HG03439 (cell line): ENCODE measurements around the gene POSTN.

Experiments
- ATAC-seq: cut with Tn5 transposase; IDR thresholded peaks from one replicate; pipeline ENCODE4 v1.9.1; 2021; ENCODE audit warnings: mild to moderate bottlenecking, moderate library complexity; ENCODE audit not compliant: unreplicated experiment

The POSTN gene

DNA sequence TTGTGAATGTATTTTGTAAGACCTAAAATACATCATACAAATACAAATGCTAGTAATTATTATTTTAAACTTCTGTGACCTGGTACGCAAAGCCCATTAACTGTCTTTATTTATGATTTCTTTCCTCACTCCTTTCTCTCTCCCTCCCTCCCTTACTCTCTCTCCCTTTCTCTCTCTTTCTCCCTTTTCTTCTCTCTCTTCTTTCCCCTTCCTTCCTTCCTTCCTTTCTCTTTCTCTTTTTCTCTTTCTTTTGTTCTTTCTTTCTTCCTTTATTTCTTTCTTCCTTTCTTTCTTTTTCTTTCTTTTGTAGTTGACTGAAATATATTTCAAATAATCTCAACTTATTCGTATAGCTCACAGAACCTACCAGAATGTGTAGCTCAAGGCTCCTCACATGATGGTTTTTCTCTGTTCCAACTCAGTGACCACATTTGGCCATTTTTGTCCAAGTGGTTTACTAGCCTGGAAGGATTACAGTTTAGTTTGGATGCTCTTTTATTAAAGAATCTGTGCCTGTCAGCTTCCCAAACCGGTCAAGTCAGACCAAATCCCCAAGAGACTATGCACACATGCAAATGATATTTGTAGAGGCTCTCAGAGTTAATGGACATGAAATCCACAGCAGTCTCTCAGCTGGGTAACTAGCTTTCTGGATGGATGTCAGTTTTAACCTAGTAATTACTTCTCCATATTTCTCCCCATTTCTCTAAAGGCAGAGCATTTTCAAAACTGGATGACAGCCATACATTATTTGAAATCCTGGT, 71.7 kb downstream of the POSTN start:
- no peak for ATAC-seq

DNA sequence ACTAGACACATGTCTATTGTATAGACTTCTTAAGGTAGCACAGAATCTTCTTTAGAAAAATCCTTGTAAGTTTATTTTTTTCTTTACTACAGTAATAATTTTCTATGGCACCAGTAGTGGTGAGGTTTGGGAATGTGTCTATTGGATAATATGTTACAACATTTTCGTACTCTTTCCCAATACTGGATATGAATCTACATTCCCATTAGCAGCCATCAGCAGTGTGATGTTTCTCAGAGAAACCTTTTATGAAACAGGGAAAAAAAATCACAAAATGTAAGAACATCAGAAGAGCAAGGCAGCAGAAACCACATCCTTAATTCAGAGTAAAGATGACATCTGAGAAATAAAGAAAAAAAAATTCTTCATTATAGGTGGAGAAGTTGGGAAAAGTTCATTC, 83.3 kb downstream of the POSTN start:
- no peak for ATAC-seq
